GM19463 (cell line): ENCODE results near the gene EFS.
A peak's percentile ranks its signal among the peaks of the same experiment; 100 is the strongest.

ENCODE experiments used
- ATAC-seq: cut with Tn5 transposase; IDR thresholded peaks from one replicate; pipeline ENCODE4 v1.9.1; 2021; ENCODE audit warnings: mild to moderate bottlenecking, moderate library complexity; ENCODE audit not compliant: unreplicated experiment

Gene EFS

GRCh38 chr14:23306412-23307145, 58.4 kb downstream of the EFS start, which contains the start of gene BCL2L2:
Gene BCL2L2, plus strand, starts transcription at chr14:23306833. Its CDS starts 935 bp downstream, at chr14:23307768.
- ATAC-seq, result peak; percentile 28
